ACHN (cell line): ENCODE results near the gene CXorf51B.
"Not testable (repeated sequence)": the region's sequence is repeated elsewhere in the genome, so short reads cannot be mapped to it uniquely, and the experiment has no call there.

Experiments used
- DNase-seq: peaks from one replicate; pipeline ENCODE4 v3.0.0-alpha.2; 2015
- in situ Hi-C: cut with HindIII; loops from 2 replicates; pipeline ENCODE4 v1.10.0; 2017; ENCODE audit warnings: low sequenced_read_pairs, low pct_ligation_motif_present, low pct_unique_long_range_greater_than_20kb

CXorf51B gene

GRCh38 chrX:146809471-146809870, at the start of gene CXorf51B:
Gene CXorf51B, plus strand, starts transcription at chrX:146809771. Its CDS starts 21 bp downstream, at chrX:146809792.
- DNase-seq, in situ Hi-C loops: not testable (repeated sequence)

GRCh38 chrX:146814644-146815043, 5.1 kb downstream of the CXorf51B start, which contains the start of gene CXorf51A:
Gene CXorf51A, minus strand, starts transcription at chrX:146814744. Its CDS starts 21 bp downstream, at chrX:146814723.
- in situ Hi-C loops, DNase-seq: not testable (repeated sequence)

- in situ Hi-C loops: no loop called here
- no peak for DNase-seq
Observed at GRCh38 chrX:146831994-146832393, 22.4 kb downstream of the CXorf51B start.

DNA sequence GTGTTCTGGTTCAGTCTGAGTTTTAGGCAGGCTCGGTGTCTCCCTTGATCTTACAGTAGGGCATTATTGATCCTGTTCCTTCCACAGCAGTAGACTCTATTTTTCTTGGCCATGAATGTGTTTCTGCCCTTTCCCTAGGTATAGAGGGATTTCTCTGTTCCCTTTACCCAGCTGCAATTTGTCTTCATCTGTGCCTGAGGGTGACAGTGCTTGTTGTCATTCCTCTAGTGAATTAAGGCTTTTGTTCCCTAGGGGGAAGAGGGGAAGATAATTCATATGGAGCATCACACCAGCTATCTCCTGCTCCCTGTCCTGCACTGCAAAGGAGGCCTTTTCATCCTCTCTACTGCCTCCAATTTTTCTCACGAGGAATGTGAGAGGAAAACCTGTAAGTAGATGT, 44.7 kb downstream of the CXorf51B start:
- in situ Hi-C loops: no loop called here
- no peak for DNase-seq
